Chondrocyte (in vitro differentiated cells): ENCODE measurements around the gene DUSP10. TPM values are rescaled to one million over a fixed set of nuclear protein-coding genes. Genes with fewer than 3 reads are reported as not detected.

ENCODE experiments used
- DNase-seq: peaks from one replicate; pipeline ENCODE4 v3.0.0; 2021; ENCODE audit warnings: mixed read lengths, low spot score
- H3K27ac Mint-ChIP-seq: one replicate; pipeline ENCODE4 v1.8.0; 2021; ENCODE audit warnings: mild to moderate bottlenecking, moderate library complexity, mixed read lengths; ENCODE audit not compliant: unreplicated experiment
- H3K27me3 Mint-ChIP-seq: 2 replicates; pipeline ENCODE4 v1.8.0; 2021; ENCODE audit warnings: low read depth, mixed read lengths
- H3K36me3 Mint-ChIP-seq: 2 replicates; pipeline ENCODE4 v1.8.0; 2021; ENCODE audit warnings: low read depth, mixed read lengths
- H3K4me1 Mint-ChIP-seq: 2 replicates; pipeline ENCODE4 v1.8.0; 2021; ENCODE audit warnings: low read depth, mild to moderate bottlenecking, mixed read lengths
- H3K4me3 Mint-ChIP-seq: one replicate; pipeline ENCODE4 v1.8.0; 2021; ENCODE audit warnings: mild to moderate bottlenecking, moderate library complexity, mixed read lengths; ENCODE audit not compliant: unreplicated experiment
- H3K9me3 Mint-ChIP-seq: 2 replicates; pipeline ENCODE4 v1.8.0; 2021; ENCODE audit warnings: low read depth, mixed read lengths
- total RNA-seq: library from RNA; stranded (reverse); gene quantifications from 3 replicates; pipeline ENCODE4 v1.2.1, GENCODE V29; 2021
- TF ChIP-seq, protein P1 (sequence below): fragments of 200-600 bp; sonication (generic); IDR thresholded peaks from 2 replicates; pipeline ENCODE4 v1.5.0; 2021; ENCODE audit warnings: antibody characterized with exemption, mild to moderate bottlenecking, moderate library complexity

Gene DUSP10
- total RNA-seq, 1 donor from 2014 or later = 4.1 TPM

DNA sequence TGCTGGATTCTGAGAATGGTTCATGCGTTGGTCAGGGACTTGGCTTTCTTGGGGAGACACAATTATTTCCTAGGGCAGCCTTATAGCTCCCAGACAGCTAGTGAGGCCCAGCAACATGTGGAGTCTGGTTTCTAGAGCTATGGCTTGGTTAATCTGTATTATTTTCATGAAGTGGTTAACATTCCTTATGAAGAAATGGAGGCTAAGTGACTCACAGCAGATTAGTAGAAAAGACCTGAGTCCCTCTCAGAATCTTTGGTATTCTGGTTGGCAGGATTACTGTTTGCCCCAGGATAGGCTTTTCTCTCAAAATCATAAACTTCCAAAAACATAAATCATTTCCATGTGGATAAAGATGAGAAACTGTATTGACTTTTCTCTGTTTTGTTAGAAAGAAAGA, 42.3 kb downstream of the DUSP10 start:
- peaks cover 4% of the 10 kb centered on the region for H3K36me3 Mint-ChIP-seq
- no peaks in the 10 kb centered on the region for H3K27me3 Mint-ChIP-seq
- TF ChIP-seq, protein P1, sequence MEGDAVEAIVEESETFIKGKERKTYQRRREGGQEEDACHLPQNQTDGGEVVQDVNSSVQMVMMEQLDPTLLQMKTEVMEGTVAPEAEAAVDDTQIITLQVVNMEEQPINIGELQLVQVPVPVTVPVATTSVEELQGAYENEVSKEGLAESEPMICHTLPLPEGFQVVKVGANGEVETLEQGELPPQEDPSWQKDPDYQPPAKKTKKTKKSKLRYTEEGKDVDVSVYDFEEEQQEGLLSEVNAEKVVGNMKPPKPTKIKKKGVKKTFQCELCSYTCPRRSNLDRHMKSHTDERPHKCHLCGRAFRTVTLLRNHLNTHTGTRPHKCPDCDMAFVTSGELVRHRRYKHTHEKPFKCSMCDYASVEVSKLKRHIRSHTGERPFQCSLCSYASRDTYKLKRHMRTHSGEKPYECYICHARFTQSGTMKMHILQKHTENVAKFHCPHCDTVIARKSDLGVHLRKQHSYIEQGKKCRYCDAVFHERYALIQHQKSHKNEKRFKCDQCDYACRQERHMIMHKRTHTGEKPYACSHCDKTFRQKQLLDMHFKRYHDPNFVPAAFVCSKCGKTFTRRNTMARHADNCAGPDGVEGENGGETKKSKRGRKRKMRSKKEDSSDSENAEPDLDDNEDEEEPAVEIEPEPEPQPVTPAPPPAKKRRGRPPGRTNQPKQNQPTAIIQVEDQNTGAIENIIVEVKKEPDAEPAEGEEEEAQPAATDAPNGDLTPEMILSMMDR = no peak
- H3K4me1 Mint-ChIP-seq = peaks cover 3% of the 10 kb centered on the region
- no peak overlapping the region for H3K27ac Mint-ChIP-seq
- no peak overlapping the region for H3K4me3 Mint-ChIP-seq
- peaks cover 3% of the 10 kb centered on the region for H3K9me3 Mint-ChIP-seq
- no peak for DNase-seq

DNA sequence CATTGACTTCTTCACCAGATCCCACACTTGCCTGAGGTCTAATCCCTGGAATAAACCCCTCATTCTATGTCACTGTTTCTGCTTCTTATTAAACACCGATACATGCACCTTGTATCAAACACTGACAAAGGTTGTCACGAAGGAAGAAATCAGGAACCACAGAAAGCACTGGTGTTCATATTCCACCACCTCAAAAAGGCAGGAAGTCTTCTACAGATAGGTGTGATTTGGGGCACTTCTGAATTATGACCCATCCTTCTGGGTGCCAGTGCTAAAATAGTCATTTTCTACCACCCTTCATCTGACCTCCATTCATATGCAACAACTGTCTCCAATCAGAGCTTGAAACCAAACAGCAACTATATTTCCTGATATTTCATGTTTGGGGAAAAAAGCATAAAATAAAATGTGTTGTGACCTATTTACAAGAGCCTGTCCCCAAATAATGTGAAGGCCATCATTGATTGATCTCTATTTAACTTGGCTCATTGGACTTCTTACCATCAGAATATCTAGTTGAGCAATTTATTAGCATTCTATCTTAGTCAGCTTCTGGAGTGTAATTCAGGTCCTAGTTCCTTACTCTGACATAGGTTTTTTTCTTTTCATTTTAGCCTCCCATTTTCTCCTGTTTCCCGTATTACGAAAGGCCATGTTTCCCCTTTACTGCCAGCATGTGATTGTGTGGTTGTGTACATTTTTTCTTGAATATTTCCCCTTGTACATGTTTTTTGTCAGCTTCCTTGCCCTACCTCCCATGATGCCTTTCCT, 43.1 kb downstream of the DUSP10 start:
- peaks cover 4% of the 10 kb centered on the region for H3K9me3 Mint-ChIP-seq
- DNase-seq = no peak
- peaks cover 3% of the 10 kb centered on the region for H3K4me1 Mint-ChIP-seq
- H3K27me3 Mint-ChIP-seq = no peaks in the 10 kb centered on the region
- TF ChIP-seq, protein P1 = no peak
- H3K27ac Mint-ChIP-seq = no peak overlapping the region
- H3K36me3 Mint-ChIP-seq = peaks cover 4% of the 10 kb centered on the region
- no peak overlapping the region for H3K4me3 Mint-ChIP-seq

GRCh38 chr1:221697923-221698425, 43.9 kb downstream of the DUSP10 start:
- TF ChIP-seq, protein P1 = no peak
- Mint-ChIP-seq H3K4me3 (no peak overlapping the region), H3K27ac (no peak overlapping the region), H3K27me3 (no peaks in the 10 kb centered on the region), H3K4me1 (peaks cover 3% of the 10 kb centered on the region), H3K36me3 (peaks cover 4% of the 10 kb centered on the region), H3K9me3 (peaks cover 11% of the 10 kb centered on the region)
- no peak for DNase-seq

GRCh38 chr1:221696718-221697461, 45.0 kb downstream of the DUSP10 start:
- H3K36me3 Mint-ChIP-seq = no peaks in the 10 kb centered on the region
- H3K27ac Mint-ChIP-seq = no peak overlapping the region
- peaks cover 3% of the 10 kb centered on the region for H3K4me1 Mint-ChIP-seq

GRCh38 chr1:221696027-221696426, 45.9 kb downstream of the DUSP10 start:
- Mint-ChIP-seq H3K4me1 (peaks cover 3% of the 10 kb centered on the region), H3K4me3 (no peak overlapping the region), H3K9me3 (peaks cover 11% of the 10 kb centered on the region), H3K27me3 (no peaks in the 10 kb centered on the region), H3K36me3 (no peaks in the 10 kb centered on the region), H3K27ac (no peak overlapping the region)
- no peak for DNase-seq
- TF ChIP-seq, protein P1 = no peak

More at GRCh38 chr1:221696718-221697461, 45.0 kb downstream of the DUSP10 start:
- H3K9me3 Mint-ChIP-seq = peaks cover 11% of the 10 kb centered on the region
- H3K4me3 Mint-ChIP-seq = no peak overlapping the region
- DNase-seq = no peak
- TF ChIP-seq, protein P1 = no peak
- H3K27me3 Mint-ChIP-seq = no peaks in the 10 kb centered on the region
